MCF 10A (cell line): ENCODE data around the gene PRPF6. TPM values are rescaled to one million over a fixed set of nuclear protein-coding genes. Genes with fewer than 3 reads are reported as not detected.

Experiments used
- BruUV-seq: library from RNA; stranded (reverse); fragments of 400-500 nt; replicated peaks from 2 replicates; lab custom pipeline; 2021; lab: Mats Ljungman, UMichigan
- CTCF ChIA-PET: fragments of 300-600 bp; sonication (Branson Sonifier 250); formaldehyde crosslinking; extraction: SDS; loops from one replicate; lab custom pipeline; 2021; ENCODE audit warnings: antibody characterized with exemption, inconsistent platforms; lab: Yijun Ruan, JAX
- POLR2A ChIA-PET: fragments of 300-600, 350-650 bp; sonication (Branson Sonifier 250); formaldehyde crosslinking; extraction: SDS; loops from one replicate; lab custom pipeline; 2020; ENCODE audit warnings: antibody characterized with exemption, inconsistent platforms; lab: Yijun Ruan, JAX
- DNase-seq: peaks from one replicate; pipeline ENCODE4 v3.0.0-alpha.2; 2018; ENCODE audit not compliant: unreplicated experiment
- H3K27ac Mint-ChIP-seq: one replicate; pipeline ENCODE4 v1.8.0; 2022; ENCODE audit warnings: mild to moderate bottlenecking, low read depth, mixed read lengths; ENCODE audit not compliant: unreplicated experiment
- H3K27me3 Mint-ChIP-seq: one replicate; pipeline ENCODE4 v1.8.0; 2022; ENCODE audit warnings: mixed read lengths; ENCODE audit not compliant: insufficient read depth, unreplicated experiment
- H3K36me3 Mint-ChIP-seq: one replicate; pipeline ENCODE4 v1.8.0; 2022; ENCODE audit warnings: mild to moderate bottlenecking, moderate library complexity, mixed read lengths; ENCODE audit not compliant: insufficient read depth, unreplicated experiment
- H3K4me1 Mint-ChIP-seq: one replicate; pipeline ENCODE4 v1.8.0; 2022; ENCODE audit warnings: mixed read lengths; ENCODE audit not compliant: insufficient read depth, unreplicated experiment
- H3K4me3 Mint-ChIP-seq: one replicate; pipeline ENCODE4 v1.8.0; 2022; ENCODE audit warnings: mild to moderate bottlenecking, moderate library complexity, mixed read lengths; ENCODE audit not compliant: unreplicated experiment
- H3K9me3 Mint-ChIP-seq: one replicate; pipeline ENCODE4 v1.8.0; 2022; ENCODE audit warnings: mixed read lengths; ENCODE audit not compliant: unreplicated experiment
- intact Hi-C: fragments of 100-400 bp; cut with micrococcal nuclease; formaldehyde crosslinking; loops from 2 replicates; pipeline ENCODE4 v1.14.1; 2022
- total RNA-seq: library from RNA; stranded (reverse); gene quantifications from 2 replicates; pipeline ENCODE4 v1.2.3, GENCODE V29; 2022
- TF ChIP-seq, protein P1 (sequence below): fragments of 200-600 bp; IDR thresholded peaks from one replicate; pipeline ENCODE4 v1.8.0; 2022; ENCODE audit warnings: antibody characterized with exemption, mild to moderate bottlenecking; ENCODE audit not compliant: unreplicated experiment

Gene PRPF6
- total RNA-seq, 1 experiment from 2014 or later, result 70.9 TPM

- no TSS peak for BruUV-seq
- intact Hi-C loops, result no loop called here
- POLR2A ChIA-PET, result interaction anchor here (0.8 to 3.0 kb wide), 3 partner anchors 10 to 12 kb away, joined by 3 to 11 read pairs (median 3); no protein-coding TSS in a partner anchor
- no peak for DNase-seq
- H3K36me3 Mint-ChIP-seq, result no peaks in the 10 kb centered on the region
- no peaks in the 10 kb centered on the region for H3K9me3 Mint-ChIP-seq
- CTCF ChIA-PET, result interaction anchor here (1.0 to 13.7 kb wide), 2 partner anchors 9 to 10 kb away, joined by 3 to 284 read pairs; partner anchors contain the start of gene C20orf204
- H3K4me3 Mint-ChIP-seq, result no peak overlapping the region
- TF ChIP-seq, protein P1, sequence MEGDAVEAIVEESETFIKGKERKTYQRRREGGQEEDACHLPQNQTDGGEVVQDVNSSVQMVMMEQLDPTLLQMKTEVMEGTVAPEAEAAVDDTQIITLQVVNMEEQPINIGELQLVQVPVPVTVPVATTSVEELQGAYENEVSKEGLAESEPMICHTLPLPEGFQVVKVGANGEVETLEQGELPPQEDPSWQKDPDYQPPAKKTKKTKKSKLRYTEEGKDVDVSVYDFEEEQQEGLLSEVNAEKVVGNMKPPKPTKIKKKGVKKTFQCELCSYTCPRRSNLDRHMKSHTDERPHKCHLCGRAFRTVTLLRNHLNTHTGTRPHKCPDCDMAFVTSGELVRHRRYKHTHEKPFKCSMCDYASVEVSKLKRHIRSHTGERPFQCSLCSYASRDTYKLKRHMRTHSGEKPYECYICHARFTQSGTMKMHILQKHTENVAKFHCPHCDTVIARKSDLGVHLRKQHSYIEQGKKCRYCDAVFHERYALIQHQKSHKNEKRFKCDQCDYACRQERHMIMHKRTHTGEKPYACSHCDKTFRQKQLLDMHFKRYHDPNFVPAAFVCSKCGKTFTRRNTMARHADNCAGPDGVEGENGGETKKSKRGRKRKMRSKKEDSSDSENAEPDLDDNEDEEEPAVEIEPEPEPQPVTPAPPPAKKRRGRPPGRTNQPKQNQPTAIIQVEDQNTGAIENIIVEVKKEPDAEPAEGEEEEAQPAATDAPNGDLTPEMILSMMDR, result no peak
- no peak overlapping the region for H3K27ac Mint-ChIP-seq
- peaks cover 9% of the 10 kb centered on the region for H3K4me1 Mint-ChIP-seq
- H3K27me3 Mint-ChIP-seq, result no peaks in the 10 kb centered on the region
Measured at GRCh38 chr20:64051033-64051452, 70.1 kb downstream of the PRPF6 start.

GRCh38 chr20:64051561-64052325 lies 70.8 kb downstream of the PRPF6 start:
- BruUV-seq, result no TSS peak
- TF ChIP-seq, protein P1, result no peak
- Mint-ChIP-seq H3K4me1 (peaks cover 7% of the 10 kb centered on the region), H3K4me3 (no peak overlapping the region), H3K27me3 (no peaks in the 10 kb centered on the region), H3K27ac (no peak overlapping the region), H3K9me3 (no peaks in the 10 kb centered on the region), H3K36me3 (no peaks in the 10 kb centered on the region)
- POLR2A ChIA-PET, result interaction anchor here (0.8 to 3.5 kb wide), 3 partner anchors 10 to 187 kb away, joined by 3 to 16 read pairs (median 3); partner anchors contain the start of genes TCEA2 and TPD52L2
- DNase-seq, result no peak
- CTCF ChIA-PET, result interaction anchor here (0.9 to 13.7 kb wide), 4 partner anchors 9 to 71 kb away, joined by 3 to 284 read pairs (median 4); partner anchors contain the start of genes C20orf204 and PRPF6
- intact Hi-C loops, result no loop called here

DNA sequence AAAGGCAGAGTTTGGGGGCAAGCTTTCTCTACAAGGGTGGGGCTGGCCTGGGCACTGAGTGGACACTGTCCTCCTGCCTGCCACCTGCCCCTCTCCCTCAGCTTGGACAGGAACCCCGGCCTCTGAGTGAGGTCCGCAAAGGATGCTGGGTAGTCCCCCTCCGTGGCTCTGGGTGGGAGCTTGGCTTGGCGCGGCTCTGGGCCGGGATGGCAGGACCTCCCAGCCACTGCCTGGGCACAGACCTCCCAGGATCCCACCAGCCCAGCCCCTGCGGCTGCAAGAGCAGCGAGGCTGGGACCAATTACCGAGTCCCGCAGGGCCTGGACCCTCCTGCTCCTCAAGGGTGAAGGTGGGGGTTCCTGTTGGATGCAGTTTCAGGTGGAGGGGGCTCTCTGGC lies 71.4 kb downstream of the PRPF6 start:
- intact Hi-C loops, result no loop called here
- no peaks in the 10 kb centered on the region for H3K36me3 Mint-ChIP-seq
- H3K9me3 Mint-ChIP-seq, result no peaks in the 10 kb centered on the region

More for the DNA sequence above, 71.4 kb downstream of the PRPF6 start:
- Mint-ChIP-seq H3K27ac (no peak overlapping the region), H3K4me3 (no peak overlapping the region), H3K4me1 (peaks cover 7% of the 10 kb centered on the region), H3K27me3 (no peaks in the 10 kb centered on the region)
- TF ChIP-seq, protein P1, result no peak
- POLR2A ChIA-PET, result interaction anchor here (0.7 to 3.5 kb wide), 5 partner anchors 7 to 187 kb away, joined by 3 to 16 read pairs (median 4); partner anchors contain the start of genes TCEA2 and TPD52L2
- no TSS peak for BruUV-seq
- no peak for DNase-seq
- CTCF ChIA-PET, result interaction anchor here (0.9 to 13.7 kb wide), 3 partner anchors 12 to 72 kb away, joined by 3 to 284 read pairs (median 6); partner anchors contain the start of genes C20orf204 and PRPF6
